GM18508 (cell line): ENCODE data around the gene KY.
"Not testable (repeated sequence)": the region's sequence is repeated elsewhere in the genome, so short reads cannot be mapped to it uniquely, and the experiment has no call there.

Source experiments
- ATAC-seq: cut with Tn5 transposase; IDR thresholded peaks from one replicate; pipeline ENCODE4 v1.9.1; 2021; ENCODE audit warnings: moderate number of reproducible peaks; ENCODE audit not compliant: insufficient read depth, unreplicated experiment

Gene KY

DNA sequence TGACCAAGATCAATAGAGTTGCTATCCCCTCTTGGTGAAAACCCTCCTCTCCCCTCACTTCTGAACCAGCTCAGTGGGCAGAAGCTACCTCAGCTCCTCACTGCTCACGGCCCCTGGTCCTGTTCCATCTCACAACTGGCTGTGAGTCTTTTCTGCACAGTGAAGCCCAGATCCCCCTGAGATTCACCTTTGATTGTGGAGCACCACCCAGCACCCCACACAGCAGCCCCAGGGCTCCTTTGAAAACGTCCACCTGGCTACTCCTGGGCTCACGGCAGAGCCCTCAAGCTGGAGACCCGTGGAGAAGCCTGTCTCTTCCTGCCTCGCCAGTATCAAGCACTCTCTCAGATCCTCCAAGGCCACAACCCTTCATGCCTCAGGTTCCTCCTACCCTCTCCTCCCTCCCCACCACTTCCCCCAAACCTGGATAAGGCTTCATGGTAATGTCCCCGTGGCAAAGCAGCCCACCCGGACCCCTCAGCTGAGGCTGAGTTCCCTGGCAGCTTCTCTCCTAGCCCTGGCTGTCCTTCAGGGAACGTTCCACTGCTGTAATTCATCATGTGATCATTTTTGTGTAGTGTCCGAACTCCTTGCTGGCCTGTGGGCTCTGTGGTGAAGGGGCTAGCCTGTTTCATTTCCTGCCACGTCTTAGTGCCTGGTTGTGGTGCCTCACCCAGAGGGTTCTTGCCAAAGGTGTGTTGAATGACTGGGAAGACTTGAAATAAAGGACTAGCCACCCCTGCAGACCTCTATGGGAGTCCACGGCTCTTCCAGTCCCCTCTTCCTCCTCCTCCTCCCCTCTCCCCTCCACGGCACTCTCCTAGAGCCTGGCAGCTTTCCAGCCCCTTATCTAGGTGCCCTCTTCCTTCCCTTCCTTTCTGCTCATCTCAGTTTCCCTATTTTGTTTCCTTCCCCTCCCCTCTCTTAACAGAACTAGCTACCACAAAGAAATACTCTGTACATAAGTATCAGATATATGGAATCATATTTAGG is 44.5 kb downstream of the KY start:
- no peak for ATAC-seq

DNA sequence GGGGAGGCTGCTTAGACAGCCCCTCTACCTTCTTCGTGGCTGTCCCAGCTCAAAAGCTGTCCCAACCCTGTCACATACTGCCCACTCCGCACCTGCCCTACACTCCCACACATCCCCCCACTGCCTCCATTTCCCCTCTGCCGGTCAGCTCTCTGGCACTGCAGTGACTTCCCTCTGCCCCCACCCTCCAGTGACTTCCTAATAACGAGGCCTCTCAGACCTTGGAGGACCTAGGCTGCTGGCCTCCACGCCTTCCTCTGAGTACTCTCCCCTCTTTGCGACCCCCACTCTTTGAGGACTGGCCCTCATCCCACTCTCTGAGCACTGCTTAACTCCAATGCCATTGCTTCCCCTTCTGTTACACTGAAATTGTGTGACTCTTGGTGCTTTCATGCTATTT is 45.3 kb downstream of the KY start:
- ATAC-seq = no peak

DNA sequence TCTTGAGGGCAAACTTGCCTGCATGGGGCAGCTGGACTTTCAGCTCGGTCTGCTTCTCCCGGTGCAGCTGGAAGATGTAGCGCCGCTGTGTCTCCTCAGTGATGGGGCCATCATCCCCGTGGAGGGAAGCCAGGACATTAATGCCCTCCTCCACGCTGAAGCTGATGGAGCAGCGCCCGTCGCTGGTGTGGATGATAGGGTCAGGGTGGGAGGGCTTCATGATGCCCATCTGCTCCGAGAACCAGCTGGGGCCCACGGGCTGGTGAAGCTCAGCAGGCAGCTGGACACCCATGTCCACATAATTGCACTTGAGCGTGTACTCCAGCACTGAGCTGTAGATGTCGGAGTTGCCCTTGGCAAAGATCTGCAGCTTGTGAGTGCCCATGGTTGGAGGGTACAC is 46.9 kb downstream of the KY start:
- no peak for ATAC-seq

DNA sequence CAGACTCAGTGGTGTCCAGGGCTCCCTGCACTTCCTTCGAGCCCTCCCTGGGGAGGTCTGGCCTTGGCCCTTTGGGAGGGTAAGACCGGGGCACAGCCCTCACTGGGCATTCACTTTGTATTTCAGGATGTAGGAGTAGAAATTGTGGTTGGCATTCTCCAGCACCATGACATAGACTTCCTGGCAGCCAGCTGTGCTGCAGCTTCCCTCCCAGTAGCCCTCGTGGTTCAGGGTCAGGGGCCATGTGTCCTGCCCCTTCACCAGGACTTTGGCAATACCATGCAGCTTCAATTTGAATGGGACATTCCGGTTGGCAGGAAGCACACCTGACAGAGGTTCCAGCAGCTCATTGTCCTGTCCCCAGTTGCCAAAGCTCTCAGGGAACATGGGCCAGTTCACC is 47.3 kb downstream of the KY start:
- no peak for ATAC-seq

DNA sequence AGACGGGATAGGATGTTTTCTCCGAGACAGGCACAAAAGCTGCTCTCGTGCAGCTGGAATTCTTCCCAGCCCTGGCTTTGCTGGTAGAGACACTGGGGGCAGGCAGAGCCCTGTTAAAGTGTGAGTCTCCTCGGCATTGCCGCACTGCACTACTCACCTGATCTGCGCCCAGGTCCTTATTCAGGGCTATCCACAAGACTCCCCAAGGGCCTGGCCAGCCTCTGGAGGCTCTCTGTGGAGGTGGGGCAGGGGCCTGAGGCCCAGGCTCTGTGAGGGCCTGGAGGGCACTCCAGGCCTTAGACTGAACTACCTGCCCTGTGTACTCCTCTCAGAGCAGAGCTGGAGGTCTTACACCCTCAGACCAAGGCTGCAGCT is 48.4 kb downstream of the KY start:
- no peak for ATAC-seq

DNA sequence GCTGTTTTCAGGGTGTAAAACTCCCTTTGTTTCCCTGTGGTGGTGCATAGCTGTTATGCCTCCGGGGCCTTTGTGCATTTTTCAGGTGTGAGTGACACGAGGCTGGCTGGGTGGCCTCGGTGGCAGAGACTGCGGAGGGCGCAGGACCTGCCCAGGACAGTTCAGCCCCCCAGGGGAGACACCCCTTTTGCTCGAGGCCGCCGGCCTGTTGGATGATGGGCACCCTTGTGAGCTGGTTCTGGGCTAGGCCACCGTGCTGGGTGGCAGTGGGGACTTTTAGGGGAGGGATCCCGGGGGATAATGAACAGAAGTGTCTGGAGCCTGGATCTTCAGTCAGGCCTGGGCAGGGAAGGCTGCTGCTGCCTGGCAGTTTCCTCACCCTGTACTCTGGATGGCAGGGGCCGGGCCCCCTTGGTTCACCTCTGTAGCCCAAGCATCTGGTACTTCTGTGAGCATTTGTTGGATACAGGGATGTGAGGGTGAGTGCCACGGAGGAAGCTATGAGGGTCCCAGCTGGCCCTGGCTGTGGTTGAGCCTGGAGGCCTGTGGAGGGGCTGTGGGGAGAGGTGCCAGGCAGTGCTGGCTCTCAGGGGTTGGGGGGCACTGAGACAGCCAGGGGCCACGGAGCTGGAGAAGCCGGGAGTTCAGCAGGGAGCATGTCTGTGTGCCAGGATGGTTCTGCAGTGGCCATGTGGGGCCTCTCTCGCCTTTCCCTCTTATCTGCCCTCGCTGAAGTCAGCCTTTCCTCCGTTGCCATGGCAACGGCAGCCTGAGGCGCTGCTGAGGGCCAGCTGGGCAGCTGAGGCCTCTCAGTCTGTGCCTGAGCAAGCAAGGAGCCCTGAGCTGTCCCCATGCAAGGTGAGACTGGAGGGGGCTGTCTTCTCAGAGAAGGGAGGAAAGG is 49.0 kb downstream of the KY start:
- ATAC-seq = no peak

DNA sequence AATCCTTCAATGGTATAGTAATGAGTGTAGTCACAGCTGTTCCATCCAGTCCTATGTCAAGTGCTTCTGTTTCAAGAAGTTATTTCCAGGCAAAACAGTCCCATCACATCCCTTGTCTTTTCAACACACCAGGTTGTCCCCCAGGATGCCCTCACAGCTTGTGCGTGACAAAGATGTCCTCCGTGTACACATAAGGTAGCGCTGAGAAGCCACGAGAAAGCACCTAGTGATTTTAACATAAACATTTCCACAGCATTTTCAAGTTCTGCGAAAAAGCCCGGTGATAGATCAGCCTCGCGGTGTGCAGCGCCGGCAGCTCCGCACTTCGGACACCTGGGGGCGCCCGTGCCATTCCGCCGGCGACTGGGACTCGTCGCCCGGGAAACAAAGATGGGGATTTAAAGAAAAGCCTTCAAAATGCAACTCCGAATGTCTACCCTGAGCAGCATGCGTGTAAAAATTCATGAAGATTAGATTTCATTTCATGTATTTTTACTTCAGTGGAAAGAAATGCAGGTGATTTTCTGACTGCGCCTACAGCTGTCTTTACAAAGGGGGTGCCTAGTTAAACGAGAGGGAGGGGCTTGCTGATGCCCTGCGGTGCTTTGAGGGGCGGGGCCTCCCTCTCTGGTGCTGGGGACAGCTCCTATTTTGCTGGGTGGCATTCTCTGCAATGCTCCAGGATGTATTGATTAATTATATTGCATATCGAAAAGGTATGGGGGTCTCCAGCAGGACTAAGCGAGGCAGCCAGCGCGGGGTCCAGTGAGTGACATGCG is 49.9 kb downstream of the KY start:
- no peak for ATAC-seq

DNA sequence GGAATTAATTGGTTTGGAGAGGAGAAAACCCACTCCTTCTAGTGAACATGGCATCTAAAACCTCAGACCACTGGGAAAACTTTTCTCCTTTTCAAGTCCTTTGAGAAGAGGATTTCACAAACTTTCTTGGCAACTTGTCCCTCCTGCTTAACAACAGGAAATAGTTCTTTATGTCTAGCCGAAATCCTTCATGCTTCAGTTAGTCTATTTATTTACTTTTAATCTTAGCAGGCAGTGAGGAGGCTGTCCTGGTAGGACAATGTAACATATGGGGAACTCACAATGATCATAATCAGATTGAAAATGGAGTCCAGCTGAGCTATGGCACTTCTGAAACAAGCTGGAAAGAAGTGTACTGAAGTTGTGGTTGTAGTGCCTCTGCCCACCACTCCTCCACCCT is 50.6 kb downstream of the KY start:
- no peak for ATAC-seq

DNA sequence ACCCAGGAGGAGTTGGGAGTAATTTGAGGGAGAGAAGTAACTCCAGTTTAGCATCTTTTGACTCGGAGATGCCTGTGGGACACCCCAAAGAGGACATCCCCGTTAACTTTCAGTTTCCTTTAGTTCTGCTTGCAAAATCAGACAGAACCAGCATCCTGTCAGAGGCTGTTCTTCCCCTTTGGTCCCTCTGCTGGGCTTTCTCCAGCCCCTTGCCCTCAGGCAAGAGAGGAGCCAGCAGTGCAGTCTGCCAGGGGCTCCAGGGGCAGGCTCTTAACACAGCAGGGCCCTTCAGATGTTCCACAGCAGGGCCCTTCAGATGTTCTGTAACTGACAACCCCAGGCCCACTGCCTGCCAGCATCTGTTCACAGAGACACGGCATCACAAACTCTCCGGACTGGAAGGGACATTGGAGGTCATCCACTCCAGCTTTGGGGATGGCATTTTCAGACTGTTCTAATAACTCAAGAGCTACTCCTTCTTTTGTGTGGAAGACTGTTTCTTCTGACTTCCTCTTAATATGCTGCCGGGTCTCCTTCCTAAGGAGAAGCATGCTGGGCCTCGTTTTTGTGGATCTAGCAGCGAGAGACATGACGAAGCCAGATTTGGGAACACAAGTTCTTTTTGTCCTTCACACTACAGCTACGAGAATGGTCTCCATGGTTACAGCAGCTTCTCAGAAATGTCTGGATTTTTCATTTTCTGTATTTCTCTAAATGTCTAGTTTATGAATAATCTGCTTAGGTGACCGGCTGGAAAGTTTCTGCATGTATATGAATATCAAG is 51.9 kb downstream of the KY start:
- no peak for ATAC-seq

DNA sequence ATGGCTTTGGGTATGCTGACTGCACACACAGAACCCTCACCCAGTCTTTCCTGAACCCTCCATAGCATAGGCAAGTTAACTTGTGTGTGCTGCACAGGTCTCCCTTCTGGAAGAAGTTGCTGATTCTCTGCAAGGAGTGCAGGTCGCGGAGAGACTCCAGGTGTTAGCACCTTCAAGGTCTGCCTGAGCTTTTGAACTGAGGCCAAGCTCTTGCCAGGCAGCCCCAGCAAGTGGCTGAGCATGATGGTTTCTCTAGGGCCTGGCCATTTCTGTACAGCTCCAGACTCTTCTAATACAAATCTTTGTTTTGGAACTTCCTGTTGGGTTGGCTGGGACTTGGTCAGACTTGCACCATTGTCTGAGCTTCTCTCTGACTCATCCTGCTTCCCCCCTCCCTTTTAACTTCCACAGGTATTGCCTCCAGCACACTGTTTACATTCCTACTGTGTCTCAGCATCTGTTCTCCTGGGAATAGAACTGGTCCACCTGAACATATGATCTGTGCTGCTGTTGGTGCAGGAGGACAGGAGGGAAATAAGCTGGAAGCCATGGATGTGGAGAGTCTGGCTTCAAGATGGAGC is 53.3 kb downstream of the KY start:
- ATAC-seq = no peak

DNA sequence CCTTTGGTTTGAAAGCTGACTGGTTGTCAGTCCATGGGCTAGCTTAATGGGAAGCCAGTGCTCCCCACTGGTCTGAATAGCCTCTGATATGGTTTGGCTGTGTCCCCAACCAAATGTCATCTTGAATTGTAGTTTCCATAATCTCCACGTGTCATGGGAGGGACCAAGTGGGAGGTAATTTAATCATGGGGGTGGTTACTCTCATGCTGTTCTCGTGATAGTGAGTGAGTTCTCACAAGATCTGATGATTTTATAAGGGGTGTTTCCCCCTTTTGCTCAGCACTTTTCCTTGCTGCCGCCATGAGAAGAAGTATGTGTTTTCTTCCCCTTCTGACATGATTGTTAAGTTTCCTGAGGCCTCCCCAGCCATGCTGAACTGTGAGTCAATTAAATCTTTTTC is 55.8 kb downstream of the KY start:
- ATAC-seq = not testable (repeated sequence)

DNA sequence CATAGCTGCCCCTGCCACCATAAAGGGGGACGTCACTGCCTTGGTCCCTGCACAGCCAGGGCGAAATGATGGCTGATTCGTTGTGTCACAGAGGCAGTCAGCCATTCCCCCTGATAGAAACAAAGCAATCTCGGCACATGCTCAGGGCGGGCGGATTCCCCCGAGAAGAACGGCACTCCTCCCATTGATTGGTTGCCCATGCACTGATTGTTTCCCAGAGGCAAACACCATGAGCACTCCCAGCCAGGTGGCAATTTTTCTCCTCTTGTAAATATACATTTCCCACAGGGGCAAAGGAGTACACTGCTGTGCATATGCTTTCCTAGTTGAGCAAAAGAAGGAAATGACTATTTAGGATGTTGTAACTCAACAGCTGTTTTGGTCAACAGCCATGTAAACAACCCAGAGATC is 56.5 kb downstream of the KY start:
- no peak for ATAC-seq

DNA sequence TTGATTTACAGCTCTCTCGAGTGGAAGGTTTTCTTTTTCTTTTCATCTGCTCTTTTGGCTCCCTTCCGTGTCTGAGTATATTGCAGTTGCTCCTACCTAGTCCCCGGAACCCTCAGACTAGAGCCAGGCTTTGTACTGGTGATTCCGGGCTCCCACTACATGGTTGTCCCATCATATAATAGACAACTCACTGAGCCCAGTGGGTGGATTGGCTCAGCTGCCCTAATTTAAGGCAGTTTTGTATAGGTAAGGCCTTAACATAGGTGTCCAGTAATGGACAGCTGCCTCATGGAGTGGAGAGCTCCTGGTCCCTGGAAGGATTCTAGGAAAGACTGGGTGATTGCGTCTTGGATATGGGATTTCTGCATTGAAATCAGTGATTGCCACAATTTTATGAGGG is 58.0 kb downstream of the KY start:
- ATAC-seq = no peak

DNA sequence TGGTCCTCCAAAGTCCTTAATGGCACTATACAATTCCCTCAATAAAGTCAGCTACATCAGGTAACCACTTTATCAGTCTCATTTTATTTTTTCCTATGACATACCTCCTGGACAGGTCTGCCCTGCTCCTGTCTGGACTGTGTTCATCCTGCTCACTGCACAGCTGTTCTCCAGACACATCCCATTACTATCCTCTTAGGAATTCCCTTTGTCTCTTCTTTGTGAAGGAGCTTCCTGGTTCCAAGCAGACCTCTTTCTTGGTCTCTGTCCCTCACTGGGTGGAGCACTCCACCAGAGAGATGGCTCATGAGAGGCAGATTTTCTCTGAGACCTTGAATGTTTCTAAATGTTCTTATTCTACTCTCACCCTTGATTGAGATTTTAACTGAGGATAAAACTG is 60.1 kb downstream of the KY start:
- no peak for ATAC-seq

DNA sequence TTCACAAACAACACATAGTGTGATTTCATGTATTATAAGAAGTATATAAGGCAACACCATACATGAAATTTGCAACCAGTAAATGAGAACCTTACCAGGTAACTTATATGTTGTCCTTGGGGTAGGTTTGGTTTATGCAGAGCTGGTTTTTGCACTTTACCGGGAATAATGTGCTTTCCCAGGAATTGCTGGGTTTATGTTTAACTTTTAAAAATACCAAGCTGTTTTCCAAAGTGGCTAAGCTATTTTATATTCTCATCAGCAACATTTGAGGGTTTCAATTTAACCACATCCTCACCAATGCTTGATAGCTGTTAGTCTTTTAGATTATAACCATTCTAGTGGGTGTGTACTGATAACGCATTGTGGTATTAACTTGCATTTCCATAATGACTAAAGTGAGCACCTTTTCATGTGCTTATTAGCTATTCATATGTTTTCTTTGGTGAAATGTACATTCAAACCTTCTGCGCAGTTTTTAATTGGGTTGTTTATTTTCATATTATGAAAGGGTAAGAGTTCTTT is 71.6 kb downstream of the KY start:
- no peak for ATAC-seq

DNA sequence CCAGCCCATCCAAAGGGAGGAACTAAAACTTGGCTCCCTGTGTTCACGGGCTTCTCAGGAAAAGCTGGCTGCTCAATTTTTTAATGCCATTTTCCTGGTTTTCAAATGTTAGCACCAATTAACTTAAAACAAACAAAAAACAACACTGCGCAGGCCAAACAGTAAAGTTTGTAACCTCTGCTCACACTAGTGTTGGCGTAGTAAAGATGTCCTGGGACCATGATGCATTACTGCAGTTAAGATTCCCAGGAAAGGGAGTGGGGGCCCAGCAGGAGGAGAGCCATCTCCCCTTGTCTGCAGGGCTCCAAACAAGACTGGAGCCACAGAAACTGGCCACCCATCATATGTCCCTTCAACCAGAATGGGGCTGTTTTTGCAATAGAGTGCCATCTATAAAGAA is 74.0 kb downstream of the KY start:
- ATAC-seq = no peak

DNA sequence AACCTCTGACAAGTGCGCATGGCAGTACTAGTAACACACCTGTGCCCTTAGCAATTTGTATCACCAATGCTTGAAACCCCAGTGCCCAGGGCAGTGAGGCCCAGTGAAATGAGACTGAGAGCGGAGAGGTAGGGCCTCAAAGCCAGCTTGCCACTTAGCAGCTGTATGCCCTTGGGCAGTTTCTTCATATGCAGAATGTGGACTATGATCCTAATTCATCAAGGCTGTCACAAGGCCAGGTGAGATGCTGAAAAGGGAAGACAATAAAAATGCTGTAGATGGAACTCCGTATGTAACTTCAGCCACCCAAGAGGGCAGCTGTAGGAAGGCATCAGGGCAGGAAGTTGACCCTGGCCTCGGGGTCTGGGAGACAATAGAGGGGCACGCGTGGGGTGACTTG is 74.4 kb downstream of the KY start:
- ATAC-seq = no peak

DNA sequence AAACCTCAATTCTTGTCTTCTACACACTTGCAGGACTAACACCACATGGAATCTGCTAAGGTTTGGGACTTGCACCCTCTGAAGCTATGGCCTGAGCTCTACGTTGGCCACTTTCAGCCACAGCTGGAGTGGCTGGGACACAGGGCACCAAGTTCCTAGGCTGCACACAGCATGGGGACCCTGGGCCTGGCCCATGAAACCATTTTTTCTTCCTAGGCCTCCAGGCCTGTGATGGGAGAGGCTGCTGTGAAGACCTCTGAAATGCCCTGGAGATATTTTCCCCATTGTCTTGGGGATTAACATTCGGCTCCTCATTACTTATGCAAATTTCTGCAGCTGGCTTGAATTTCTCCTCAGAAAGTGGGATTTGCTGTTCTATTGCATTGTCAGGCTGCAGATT is 80.9 kb downstream of the KY start:
- not testable (repeated sequence) for ATAC-seq

DNA sequence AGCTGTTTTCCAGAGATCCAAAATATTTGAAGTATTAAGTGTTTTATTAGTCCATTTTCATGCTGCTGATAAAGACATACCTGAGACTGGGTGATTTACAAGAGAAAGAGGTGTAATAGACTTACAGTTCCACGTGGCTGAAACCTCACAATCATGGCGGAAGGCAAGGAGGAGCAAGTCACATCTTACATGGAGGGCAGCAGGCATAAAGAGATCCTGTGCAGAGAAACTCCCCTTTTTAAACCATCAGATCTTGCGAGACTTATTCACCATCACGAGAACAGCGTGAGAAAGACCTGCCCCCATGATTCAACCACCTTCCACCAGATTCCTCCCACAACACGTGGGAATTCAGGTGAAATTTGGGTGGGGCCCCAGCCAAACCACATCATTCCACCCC is 82.0 kb downstream of the KY start:
- no peak for ATAC-seq
